Esophagus squamous epithelium (tissue), 4 donors: ENCODE measurements around the gene EHD2.

ENCODE experiments used
- POLR2A ChIP-seq, 4 donors: fragments of 450-650 bp; IDR thresholded peaks; one replicate each; pipeline ENCODE4 v1.6.1; 2017; ENCODE audit warnings: antibody characterized with exemption in 4 of 4, mild to moderate bottlenecking in 4 of 4, moderate library complexity in 3 of 4
- TF ChIP-seq, protein P1 (sequence below), 6 experiments: fragments of 450-650 bp in 4 of 6; fragments of 200-600 bp in 2 of 6; sonication (generic) in 2 of 6; IDR thresholded peaks; one replicate each; pipeline ENCODE4 v1.5.1; 2016 to 2019; ENCODE audit warnings: antibody characterized with exemption in 6 of 6, mild to moderate bottlenecking in 4 of 6, moderate library complexity in 4 of 6

- TF ChIP-seq, protein P1, sequence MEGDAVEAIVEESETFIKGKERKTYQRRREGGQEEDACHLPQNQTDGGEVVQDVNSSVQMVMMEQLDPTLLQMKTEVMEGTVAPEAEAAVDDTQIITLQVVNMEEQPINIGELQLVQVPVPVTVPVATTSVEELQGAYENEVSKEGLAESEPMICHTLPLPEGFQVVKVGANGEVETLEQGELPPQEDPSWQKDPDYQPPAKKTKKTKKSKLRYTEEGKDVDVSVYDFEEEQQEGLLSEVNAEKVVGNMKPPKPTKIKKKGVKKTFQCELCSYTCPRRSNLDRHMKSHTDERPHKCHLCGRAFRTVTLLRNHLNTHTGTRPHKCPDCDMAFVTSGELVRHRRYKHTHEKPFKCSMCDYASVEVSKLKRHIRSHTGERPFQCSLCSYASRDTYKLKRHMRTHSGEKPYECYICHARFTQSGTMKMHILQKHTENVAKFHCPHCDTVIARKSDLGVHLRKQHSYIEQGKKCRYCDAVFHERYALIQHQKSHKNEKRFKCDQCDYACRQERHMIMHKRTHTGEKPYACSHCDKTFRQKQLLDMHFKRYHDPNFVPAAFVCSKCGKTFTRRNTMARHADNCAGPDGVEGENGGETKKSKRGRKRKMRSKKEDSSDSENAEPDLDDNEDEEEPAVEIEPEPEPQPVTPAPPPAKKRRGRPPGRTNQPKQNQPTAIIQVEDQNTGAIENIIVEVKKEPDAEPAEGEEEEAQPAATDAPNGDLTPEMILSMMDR (IDR thresholded peaks at IDR 0.05): no peak
- no peak for TF ChIP-seq POLR2A (IDR thresholded peaks at IDR 0.05)
These were observed 37.4 kb upstream of the EHD2 start for GRCh38 chr19:47675859-47676258.
